HG02610 (cell line): ENCODE results near the gene TIMP2.
"Not testable (repeated sequence)": the region's sequence is repeated elsewhere in the genome, so short reads cannot be mapped to it uniquely, and the experiment has no call there.

Source experiments
- ATAC-seq: cut with Tn5 transposase; IDR thresholded peaks from one replicate; pipeline ENCODE4 v1.9.1; 2021; ENCODE audit warnings: mild to moderate bottlenecking, moderate library complexity; ENCODE audit not compliant: unreplicated experiment

The TIMP2 gene

GRCh38 chr17:78925234-78925633 is at the start of gene TIMP2:
TIMP2 (minus strand) TSS chr17:78925387; CDS start chr17:78925088, 299 bp downstream.
- no peak for ATAC-seq

- no peak for ATAC-seq
Measured at GRCh38 chr17:78973792-78974520, 48.8 kb upstream of the TIMP2 start.

GRCh38 chr17:78973196-78973595 is 48.0 kb upstream of the TIMP2 start:
- no peak for ATAC-seq

DNA sequence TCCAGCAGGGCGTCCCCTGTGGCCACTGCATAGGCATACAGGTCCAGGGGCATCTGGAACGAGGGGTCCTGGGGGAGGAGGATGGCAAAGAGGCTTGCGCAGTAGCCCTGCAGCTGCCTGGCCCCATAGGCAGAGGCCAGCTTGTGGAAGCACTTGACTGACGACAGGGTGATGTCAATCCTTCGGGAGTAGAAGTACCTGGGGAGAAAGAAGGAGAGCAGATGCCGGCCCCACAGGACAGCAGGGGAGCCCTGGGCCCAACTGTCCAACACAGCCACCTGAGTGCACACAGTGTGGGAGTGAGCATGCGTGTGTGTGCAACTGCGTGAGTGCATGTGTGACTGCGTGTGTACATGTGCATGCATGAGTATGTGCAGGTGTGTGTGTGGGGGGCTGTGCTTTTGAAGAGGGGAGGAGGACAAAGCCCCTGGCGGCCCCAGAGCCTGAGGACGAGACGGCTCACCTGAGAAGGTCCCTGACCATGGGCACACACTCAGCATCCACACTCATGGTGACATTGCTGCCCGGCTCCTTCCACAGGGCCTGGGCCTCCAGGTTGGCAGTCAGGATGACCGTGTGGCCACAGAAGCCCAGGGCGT is 47.4 kb upstream of the TIMP2 start:
- ATAC-seq: no peak

- no peak for ATAC-seq
Measured at GRCh38 chr17:78971756-78972506, 46.7 kb upstream of the TIMP2 start.

- no peak for ATAC-seq
Measured at GRCh38 chr17:78970834-78971755, 45.9 kb upstream of the TIMP2 start.

- no peak for ATAC-seq
Measured at GRCh38 chr17:78969865-78970264, 44.7 kb upstream of the TIMP2 start.

- ATAC-seq: no peak
Measured at GRCh38 chr17:78967782-78968362, 42.7 kb upstream of the TIMP2 start.

DNA sequence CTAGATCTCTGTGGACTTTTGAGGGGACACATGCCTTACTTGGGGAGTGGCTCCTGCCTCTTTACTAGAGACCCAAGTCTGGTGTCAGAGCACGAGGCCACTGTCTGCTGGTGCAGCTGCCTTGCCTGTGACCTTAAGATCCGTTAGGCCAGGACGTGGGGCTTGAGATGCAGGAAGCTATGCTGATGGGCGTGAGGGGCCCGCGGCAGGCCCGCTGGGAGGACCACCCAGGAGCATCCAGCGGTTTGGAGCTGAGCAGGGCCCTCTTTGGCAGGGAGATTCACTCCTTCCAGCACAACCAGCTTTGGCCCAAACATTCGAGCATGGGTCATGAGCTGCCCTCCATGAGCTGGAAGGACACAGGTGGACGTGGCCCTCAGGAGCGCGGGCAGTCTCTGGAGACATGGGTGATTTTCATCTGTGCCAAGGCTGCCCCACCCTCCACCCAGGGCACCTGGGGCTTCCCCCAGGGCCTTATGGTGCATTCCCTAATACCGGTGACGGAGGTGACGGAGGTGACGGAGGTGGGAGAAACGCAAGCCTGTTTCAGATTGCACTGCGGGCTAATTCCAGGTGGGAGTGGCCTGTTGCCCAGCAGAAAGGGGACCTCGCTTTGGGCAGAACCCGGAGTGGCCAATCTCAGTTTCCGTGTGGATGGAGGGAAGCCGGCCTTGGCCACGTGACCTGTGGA is 41.9 kb upstream of the TIMP2 start:
- no peak for ATAC-seq

GRCh38 chr17:78966123-78966813 is 41.1 kb upstream of the TIMP2 start:
- no peak for ATAC-seq

DNA sequence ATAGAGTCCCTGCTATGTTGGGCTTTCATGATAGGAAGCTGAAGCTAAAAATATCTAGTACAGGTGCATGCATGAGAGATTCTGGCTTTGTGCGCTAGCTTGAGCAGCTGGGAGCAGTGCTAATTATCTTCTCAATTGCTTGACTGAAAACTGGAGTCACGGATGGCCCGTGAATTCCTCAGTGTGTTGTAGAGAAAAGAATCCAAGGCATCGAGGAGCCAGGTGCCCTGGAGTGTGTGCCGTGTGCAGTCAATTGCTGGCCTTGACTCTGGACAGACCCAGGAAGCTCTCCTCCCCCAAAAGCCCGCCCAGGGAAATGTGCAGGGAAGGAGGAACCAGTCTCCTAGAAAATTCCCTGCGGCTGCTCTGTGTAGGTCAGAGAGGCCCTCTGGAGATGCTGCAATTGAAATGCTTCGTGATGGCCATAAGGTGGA is 40.3 kb upstream of the TIMP2 start:
- no peak for ATAC-seq

DNA sequence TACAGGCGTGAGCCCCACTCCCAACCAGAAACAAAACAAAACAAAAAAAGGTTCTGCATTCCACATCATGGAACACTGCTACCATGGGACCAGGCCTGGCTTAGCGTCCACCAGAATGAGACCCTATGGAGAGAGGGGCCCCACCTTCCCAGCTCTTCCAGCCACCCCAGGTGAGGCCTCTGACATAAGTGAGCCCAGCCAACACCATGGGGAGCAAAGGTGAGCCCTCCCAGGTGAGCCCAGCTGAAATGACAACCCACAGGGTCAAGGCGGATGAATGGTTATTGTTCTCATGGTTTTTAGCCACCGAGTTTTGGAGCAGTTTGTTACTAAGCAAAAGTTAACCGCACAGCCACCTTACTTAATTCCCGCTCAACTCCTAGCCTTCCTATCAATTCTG is 38.2 kb upstream of the TIMP2 start:
- no peak for ATAC-seq

GRCh38 chr17:78962984-78963348 is 37.8 kb upstream of the TIMP2 start:
- not testable (repeated sequence) for ATAC-seq

- ATAC-seq: no peak
Measured at GRCh38 chr17:78962345-78962983, 37.3 kb upstream of the TIMP2 start.

DNA sequence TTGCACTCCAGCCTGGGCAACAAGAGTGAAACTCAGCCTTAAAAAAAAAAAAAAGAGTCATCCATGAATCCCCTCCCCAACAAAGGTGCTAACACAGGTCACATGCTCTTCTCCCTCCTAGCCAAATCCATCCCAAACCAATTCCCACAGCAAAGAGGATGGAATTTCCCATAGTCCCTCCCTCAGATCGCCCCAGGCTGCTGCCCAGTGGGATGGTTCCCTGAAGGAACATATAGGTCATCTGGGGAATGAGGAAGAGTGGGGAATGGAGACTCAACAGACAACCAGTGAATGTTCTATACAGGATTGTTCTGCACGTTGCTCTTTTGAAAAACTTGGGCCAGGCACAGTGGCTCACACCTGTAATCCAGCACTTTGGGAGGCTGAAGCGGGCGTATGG is 36.4 kb upstream of the TIMP2 start:
- ATAC-seq: no peak

- no peak for ATAC-seq
Measured at GRCh38 chr17:78960928-78961327, 35.7 kb upstream of the TIMP2 start.

DNA sequence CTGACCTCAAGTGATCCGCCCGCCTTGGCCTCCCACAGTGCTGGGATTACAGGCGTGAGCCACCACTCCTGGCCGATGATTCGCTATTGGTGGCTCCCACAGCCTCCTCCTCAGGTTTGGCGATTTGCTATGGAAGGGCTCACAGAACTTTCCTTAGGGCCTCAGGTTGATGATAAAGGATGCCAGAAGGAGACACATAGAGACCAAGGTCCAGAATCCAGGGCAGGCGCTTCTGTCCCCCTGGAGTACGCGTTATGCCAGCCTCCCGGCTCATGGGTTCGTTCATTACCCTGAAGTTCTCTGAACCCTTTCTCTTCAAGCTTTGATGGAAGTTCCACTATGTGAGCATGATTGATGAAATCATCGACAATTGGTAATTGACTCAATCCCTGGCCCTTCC is 34.6 kb upstream of the TIMP2 start:
- no peak for ATAC-seq

GRCh38 chr17:78958641-78959127 is 33.5 kb upstream of the TIMP2 start:
- ATAC-seq: no peak

- ATAC-seq: no peak
Measured at GRCh38 chr17:78957128-78957527, 31.9 kb upstream of the TIMP2 start.
